ENCODE measurements around the gene DCC. TPM values are rescaled to one million over a fixed set of nuclear protein-coding genes. Genes with fewer than 3 reads are reported as not detected.

The DCC gene
- total and polyA plus RNA-seq, 4 experiments from 2014 or later: not detected

- H3K4me3 ChIP-seq (ENCODE audit: low read length in 2 of 2): no peak overlapping the region
- Mint-ChIP-seq H3K27ac (no peak overlapping the region), H3K9me3 (peaks cover 0 to 7% (median under 1%) of the 10 kb centered on the region in 8 donors), H3K4me3 (no peak overlapping the region), H3K4me1 (no peaks in the 10 kb centered on the region), H3K36me3 (no peaks in the 10 kb centered on the region), H3K27me3 (no peaks in the 10 kb centered on the region)
- H3K4me1 ChIP-seq (ENCODE audit: insufficient read depth, low read length): no peaks in the 10 kb centered on the region
- ChIA-PET POLR2A (ENCODE audit: partially characterized antibody) (no interaction called here), CTCF (ENCODE audit: partially characterized antibody) (no interaction called here)
- no peaks in the 10 kb centered on the region for H3K27me3 ChIP-seq (ENCODE audit: insufficient read depth, low read length)
- H3K27ac ChIP-seq (ENCODE audit: low read depth, low read length): no peak overlapping the region
- H3K36me3 ChIP-seq (ENCODE audit: insufficient read depth, low read length): no peaks in the 10 kb centered on the region
- H3K9me3 ChIP-seq (ENCODE audit: control insufficient read depth in 1 of 2, low read length in 2 of 2): no peaks in the 10 kb centered on the region
- intact Hi-C loops (cut with micrococcal nuclease): no loop called here
- no peak for DNase-seq
These were observed 213.4 kb downstream of the DCC start for GRCh38 chr18:52553441-52553840.

- H3K4me1 Mint-ChIP-seq: no peaks in the 10 kb centered on the region
- H3K27me3 ChIP-seq (ENCODE audit: insufficient read depth, low read length): no peaks in the 10 kb centered on the region
- H3K4me3 Mint-ChIP-seq: no peak overlapping the region
- peaks cover 0 to 7% (median under 1%) of the 10 kb centered on the region in 8 donors for H3K9me3 Mint-ChIP-seq
- no peak overlapping the region for H3K27ac ChIP-seq (ENCODE audit: low read depth, low read length)
- intact Hi-C loops (cut with micrococcal nuclease): no loop called here
- CTCF ChIA-PET (ENCODE audit: partially characterized antibody): no interaction called here
- no peaks in the 10 kb centered on the region for H3K9me3 ChIP-seq (ENCODE audit: control insufficient read depth in 1 of 2, low read length in 2 of 2)
- no peaks in the 10 kb centered on the region for H3K36me3 ChIP-seq (ENCODE audit: insufficient read depth, low read length)
- H3K4me3 ChIP-seq (ENCODE audit: low read length in 2 of 2): no peak overlapping the region
- DNase-seq: no peak
- no peaks in the 10 kb centered on the region for H3K27me3 Mint-ChIP-seq
- no peaks in the 10 kb centered on the region for H3K4me1 ChIP-seq (ENCODE audit: insufficient read depth, low read length)
- no peaks in the 10 kb centered on the region for H3K36me3 Mint-ChIP-seq
- H3K27ac Mint-ChIP-seq: no peak overlapping the region
- POLR2A ChIA-PET (ENCODE audit: partially characterized antibody): no interaction called here
These were observed 214.2 kb downstream of the DCC start for GRCh38 chr18:52554180-52554579.

- ChIA-PET CTCF (ENCODE audit: partially characterized antibody) (no interaction called here), POLR2A (ENCODE audit: partially characterized antibody) (no interaction called here)
- Histone ChIP-seq H3K4me3 (ENCODE audit: low read length in 2 of 2) (no peak overlapping the region), H3K36me3 (ENCODE audit: insufficient read depth, low read length) (no peaks in the 10 kb centered on the region), H3K27ac (ENCODE audit: low read depth, low read length) (no peak overlapping the region), H3K27me3 (ENCODE audit: insufficient read depth, low read length) (no peaks in the 10 kb centered on the region), H3K4me1 (ENCODE audit: insufficient read depth, low read length) (no peaks in the 10 kb centered on the region), H3K9me3 (ENCODE audit: control insufficient read depth in 1 of 2, low read length in 2 of 2) (no peaks in the 10 kb centered on the region)
- DNase-seq: no peak
- Mint-ChIP-seq H3K9me3 (peaks cover 0 to 2% (median 0%) of the 10 kb centered on the region in 8 donors), H3K27me3 (no peaks in the 10 kb centered on the region), H3K4me3 (no peak overlapping the region), H3K4me1 (no peaks in the 10 kb centered on the region), H3K27ac (no peak overlapping the region), H3K36me3 (no peaks in the 10 kb centered on the region)
- intact Hi-C loops (cut with micrococcal nuclease): no loop called here
These were observed 227.4 kb downstream of the DCC start for GRCh38 chr18:52567360-52567759.

- H3K9me3 Mint-ChIP-seq: peaks cover 0 to 2% (median under 1%) of the 10 kb centered on the region in 8 donors
- H3K27ac Mint-ChIP-seq: no peak overlapping the region
- Histone ChIP-seq H3K27me3 (ENCODE audit: insufficient read depth, low read length) (no peaks in the 10 kb centered on the region), H3K27ac (ENCODE audit: low read depth, low read length) (no peak overlapping the region), H3K9me3 (ENCODE audit: control insufficient read depth in 1 of 2, low read length in 2 of 2) (no peaks in the 10 kb centered on the region), H3K36me3 (ENCODE audit: insufficient read depth, low read length) (no peaks in the 10 kb centered on the region), H3K4me1 (ENCODE audit: insufficient read depth, low read length) (no peaks in the 10 kb centered on the region), H3K4me3 (ENCODE audit: low read length in 2 of 2) (no peak overlapping the region)
- no peaks in the 10 kb centered on the region for H3K4me1 Mint-ChIP-seq
- DNase-seq: no peak
- H3K4me3 Mint-ChIP-seq: no peak overlapping the region
- H3K27me3 Mint-ChIP-seq: no peaks in the 10 kb centered on the region
- no peaks in the 10 kb centered on the region for H3K36me3 Mint-ChIP-seq
- POLR2A ChIA-PET (ENCODE audit: partially characterized antibody): no interaction called here
- intact Hi-C loops (cut with micrococcal nuclease): no loop called here
- CTCF ChIA-PET (ENCODE audit: partially characterized antibody): no interaction called here
These were observed 229.5 kb downstream of the DCC start for GRCh38 chr18:52569492-52569891.

- H3K9me3 Mint-ChIP-seq: peaks cover 0 to 2% (median 0%) of the 10 kb centered on the region in 8 donors
- intact Hi-C loops (cut with micrococcal nuclease): no loop called here
- Histone ChIP-seq H3K27ac (ENCODE audit: low read depth, low read length) (no peak overlapping the region), H3K9me3 (ENCODE audit: control insufficient read depth in 1 of 2, low read length in 2 of 2) (no peaks in the 10 kb centered on the region), H3K4me1 (ENCODE audit: insufficient read depth, low read length) (no peaks in the 10 kb centered on the region), H3K27me3 (ENCODE audit: insufficient read depth, low read length) (no peaks in the 10 kb centered on the region), H3K4me3 (ENCODE audit: low read length in 2 of 2) (no peak overlapping the region), H3K36me3 (ENCODE audit: insufficient read depth, low read length) (no peaks in the 10 kb centered on the region)
- no peak overlapping the region for H3K4me3 Mint-ChIP-seq
- CTCF ChIA-PET (ENCODE audit: partially characterized antibody): no interaction called here
- POLR2A ChIA-PET (ENCODE audit: partially characterized antibody): no interaction called here
- no peaks in the 10 kb centered on the region for H3K4me1 Mint-ChIP-seq
- H3K36me3 Mint-ChIP-seq: no peaks in the 10 kb centered on the region
- DNase-seq: no peak
- no peak overlapping the region for H3K27ac Mint-ChIP-seq
- H3K27me3 Mint-ChIP-seq: no peaks in the 10 kb centered on the region
These were observed 231.0 kb downstream of the DCC start for GRCh38 chr18:52570975-52571374.

- ChIA-PET POLR2A (ENCODE audit: partially characterized antibody) (no interaction called here), CTCF (ENCODE audit: partially characterized antibody) (no interaction called here)
- no peak overlapping the region for H3K27ac ChIP-seq (ENCODE audit: low read depth, low read length)
- intact Hi-C loops (cut with micrococcal nuclease): no loop called here
- H3K4me1 Mint-ChIP-seq: no peaks in the 10 kb centered on the region
- H3K27me3 Mint-ChIP-seq: no peaks in the 10 kb centered on the region
- H3K4me3 ChIP-seq (ENCODE audit: low read length in 2 of 2): no peak overlapping the region
- H3K9me3 ChIP-seq (ENCODE audit: control insufficient read depth in 1 of 2, low read length in 2 of 2): no peaks in the 10 kb centered on the region
- no peak for DNase-seq
- no peaks in the 10 kb centered on the region for H3K36me3 ChIP-seq (ENCODE audit: insufficient read depth, low read length)
- H3K4me3 Mint-ChIP-seq: no peak overlapping the region
- no peaks in the 10 kb centered on the region for H3K27me3 ChIP-seq (ENCODE audit: insufficient read depth, low read length)
- no peaks in the 10 kb centered on the region for H3K36me3 Mint-ChIP-seq
- H3K9me3 Mint-ChIP-seq: peaks cover 0 to 5% (median 0%) of the 10 kb centered on the region in 8 donors
- H3K4me1 ChIP-seq (ENCODE audit: insufficient read depth, low read length): no peaks in the 10 kb centered on the region
- H3K27ac Mint-ChIP-seq: no peak overlapping the region
These were observed 232.3 kb downstream of the DCC start for GRCh38 chr18:52572036-52573000.

- Mint-ChIP-seq H3K27ac (no peak overlapping the region), H3K9me3 (peaks cover 0 to 8% (median 4%) of the 10 kb centered on the region in 8 donors), H3K4me3 (no peak overlapping the region), H3K4me1 (no peaks in the 10 kb centered on the region), H3K36me3 (no peaks in the 10 kb centered on the region), H3K27me3 (no peaks in the 10 kb centered on the region)
- Histone ChIP-seq H3K27me3 (ENCODE audit: insufficient read depth, low read length) (no peaks in the 10 kb centered on the region), H3K9me3 (ENCODE audit: control insufficient read depth in 1 of 2, low read length in 2 of 2) (no peaks in the 10 kb centered on the region), H3K27ac (ENCODE audit: low read depth, low read length) (no peak overlapping the region), H3K36me3 (ENCODE audit: insufficient read depth, low read length) (no peaks in the 10 kb centered on the region), H3K4me3 (ENCODE audit: low read length in 2 of 2) (no peak overlapping the region), H3K4me1 (ENCODE audit: insufficient read depth, low read length) (no peaks in the 10 kb centered on the region)
- DNase-seq: no peak
- ChIA-PET POLR2A (ENCODE audit: partially characterized antibody) (no interaction called here), CTCF (ENCODE audit: partially characterized antibody) (no interaction called here)
- intact Hi-C loops (cut with micrococcal nuclease): no loop called here
These were observed 237.8 kb downstream of the DCC start for GRCh38 chr18:52577795-52578194.
